ENCODE data around the gene RDX.

The RDX gene

GRCh38 chr11:110230377-110230776 is 66.0 kb downstream of the RDX start:
- TF ChIP-seq TAF1 (IDR thresholded peaks at IDR 0.05; ENCODE audit: low read depth) (no peak), TEAD4 (IDR thresholded peaks at IDR 0.05) (no peak), FOXM1 (IDR thresholded peaks at IDR 0.05; ENCODE audit: borderline replicate concordance, low read depth) (no peak)

GRCh38 chr11:110219006-110219785 is 77.2 kb downstream of the RDX start:
- TF ChIP-seq CREB1 (IDR thresholded peaks at IDR 0.05; ENCODE audit: low read depth) (no peak), TCF12 (IDR thresholded peaks at IDR 0.05; ENCODE audit: low read depth) (no peak), CEBPB (IDR thresholded peaks at IDR 0.05) (no peak), NFIC (IDR thresholded peaks at IDR 0.05) (no peak), ZBTB7A (IDR thresholded peaks at IDR 0.05; ENCODE audit: low read depth) (no peak), FOXM1 (IDR thresholded peaks at IDR 0.05; ENCODE audit: borderline replicate concordance, low read depth) (no peak), YY1 (IDR thresholded peaks at IDR 0.05; ENCODE audit: low read depth) (no peak), TAF1 (IDR thresholded peaks at IDR 0.05; ENCODE audit: low read depth) (no peak)

- TF ChIP-seq EP300 (IDR thresholded peaks at IDR 0.05; ENCODE audit: borderline replicate concordance) (no peak), MAX (IDR thresholded peaks at IDR 0.05) (no peak), TAF1 (IDR thresholded peaks at IDR 0.05; ENCODE audit: low read depth) (no peak), NFIC (IDR thresholded peaks at IDR 0.05) (no peak), FOXM1 (IDR thresholded peaks at IDR 0.05; ENCODE audit: borderline replicate concordance, low read depth) (no peak), CREB1 (IDR thresholded peaks at IDR 0.05; ENCODE audit: low read depth) (no peak), ZBTB7A (IDR thresholded peaks at IDR 0.05; ENCODE audit: low read depth) (no peak), TEAD4 (IDR thresholded peaks at IDR 0.05) (no peak), YY1 (IDR thresholded peaks at IDR 0.05; ENCODE audit: low read depth) (no peak), EGR1 (IDR thresholded peaks at IDR 0.05) (no peak), CEBPB (IDR thresholded peaks at IDR 0.05) (no peak)
- TF ChIP-seq, protein P1, sequence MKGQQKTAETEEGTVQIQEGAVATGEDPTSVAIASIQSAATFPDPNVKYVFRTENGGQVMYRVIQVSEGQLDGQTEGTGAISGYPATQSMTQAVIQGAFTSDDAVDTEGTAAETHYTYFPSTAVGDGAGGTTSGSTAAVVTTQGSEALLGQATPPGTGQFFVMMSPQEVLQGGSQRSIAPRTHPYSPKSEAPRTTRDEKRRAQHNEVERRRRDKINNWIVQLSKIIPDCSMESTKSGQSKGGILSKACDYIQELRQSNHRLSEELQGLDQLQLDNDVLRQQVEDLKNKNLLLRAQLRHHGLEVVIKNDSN (IDR thresholded peaks at IDR 0.05), result no peak
- TF ChIP-seq, protein P2, sequence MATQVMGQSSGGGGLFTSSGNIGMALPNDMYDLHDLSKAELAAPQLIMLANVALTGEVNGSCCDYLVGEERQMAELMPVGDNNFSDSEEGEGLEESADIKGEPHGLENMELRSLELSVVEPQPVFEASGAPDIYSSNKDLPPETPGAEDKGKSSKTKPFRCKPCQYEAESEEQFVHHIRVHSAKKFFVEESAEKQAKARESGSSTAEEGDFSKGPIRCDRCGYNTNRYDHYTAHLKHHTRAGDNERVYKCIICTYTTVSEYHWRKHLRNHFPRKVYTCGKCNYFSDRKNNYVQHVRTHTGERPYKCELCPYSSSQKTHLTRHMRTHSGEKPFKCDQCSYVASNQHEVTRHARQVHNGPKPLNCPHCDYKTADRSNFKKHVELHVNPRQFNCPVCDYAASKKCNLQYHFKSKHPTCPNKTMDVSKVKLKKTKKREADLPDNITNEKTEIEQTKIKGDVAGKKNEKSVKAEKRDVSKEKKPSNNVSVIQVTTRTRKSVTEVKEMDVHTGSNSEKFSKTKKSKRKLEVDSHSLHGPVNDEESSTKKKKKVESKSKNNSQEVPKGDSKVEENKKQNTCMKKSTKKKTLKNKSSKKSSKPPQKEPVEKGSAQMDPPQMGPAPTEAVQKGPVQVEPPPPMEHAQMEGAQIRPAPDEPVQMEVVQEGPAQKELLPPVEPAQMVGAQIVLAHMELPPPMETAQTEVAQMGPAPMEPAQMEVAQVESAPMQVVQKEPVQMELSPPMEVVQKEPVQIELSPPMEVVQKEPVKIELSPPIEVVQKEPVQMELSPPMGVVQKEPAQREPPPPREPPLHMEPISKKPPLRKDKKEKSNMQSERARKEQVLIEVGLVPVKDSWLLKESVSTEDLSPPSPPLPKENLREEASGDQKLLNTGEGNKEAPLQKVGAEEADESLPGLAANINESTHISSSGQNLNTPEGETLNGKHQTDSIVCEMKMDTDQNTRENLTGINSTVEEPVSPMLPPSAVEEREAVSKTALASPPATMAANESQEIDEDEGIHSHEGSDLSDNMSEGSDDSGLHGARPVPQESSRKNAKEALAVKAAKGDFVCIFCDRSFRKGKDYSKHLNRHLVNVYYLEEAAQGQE (IDR thresholded peaks at IDR 0.05; ENCODE audit: low read depth), result no peak
Observed at GRCh38 chr11:110217936-110218335, 78.5 kb downstream of the RDX start.

DNA sequence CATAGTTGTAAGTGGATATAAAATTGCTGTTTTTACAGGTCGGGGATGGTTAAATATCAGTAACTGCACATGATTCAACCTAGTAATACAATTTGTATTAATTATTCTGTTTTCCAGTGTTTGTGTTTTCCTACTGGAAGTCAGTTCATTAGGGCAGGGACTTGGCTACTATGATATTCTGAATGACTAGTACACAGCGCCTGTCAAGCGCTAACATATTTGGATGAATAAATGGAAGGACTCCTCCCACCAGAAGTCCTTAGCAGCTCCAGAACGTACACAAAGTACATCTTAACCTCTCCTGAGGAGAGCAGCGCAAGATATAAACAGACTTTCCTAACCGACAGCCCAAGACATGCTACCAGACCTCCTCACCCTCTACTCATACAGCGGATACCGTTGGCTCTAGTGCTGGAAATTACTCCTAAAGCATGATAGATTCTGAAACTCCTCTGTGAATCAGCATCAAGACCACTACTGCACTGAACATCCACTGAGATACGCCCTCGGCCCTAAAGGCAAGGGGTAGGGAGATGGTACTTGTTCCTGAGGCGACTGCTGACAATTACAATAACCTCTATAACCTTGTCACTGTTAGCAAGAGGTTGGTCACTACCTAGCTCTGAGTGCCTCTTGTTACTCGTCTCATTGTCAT is 79.1 kb downstream of the RDX start:
- TF ChIP-seq CEBPB (IDR thresholded peaks at IDR 0.05) (no peak), TAF1 (IDR thresholded peaks at IDR 0.05; ENCODE audit: low read depth) (no peak), FOXM1 (IDR thresholded peaks at IDR 0.05; ENCODE audit: borderline replicate concordance, low read depth) (no peak), TCF12 (IDR thresholded peaks at IDR 0.05; ENCODE audit: low read depth) (no peak), TEAD4 (IDR thresholded peaks at IDR 0.05) (no peak), NFIC (IDR thresholded peaks at IDR 0.05) (no peak), YY1 (IDR thresholded peaks at IDR 0.05; ENCODE audit: low read depth) (no peak), EP300 (IDR thresholded peaks at IDR 0.05; ENCODE audit: borderline replicate concordance) (no peak), EGR1 (IDR thresholded peaks at IDR 0.05) (no peak), CREB1 (IDR thresholded peaks at IDR 0.05; ENCODE audit: low read depth) (no peak), RAD21 (IDR thresholded peaks at IDR 0.05; ENCODE audit: low read depth) (no peak), MAX (IDR thresholded peaks at IDR 0.05) (no peak), ZBTB7A (IDR thresholded peaks at IDR 0.05; ENCODE audit: low read depth) (no peak)
- TF ChIP-seq, protein P1 (IDR thresholded peaks at IDR 0.05), result no peak
- TF ChIP-seq, protein P2 (IDR thresholded peaks at IDR 0.05; ENCODE audit: low read depth), result no peak

- TF ChIP-seq CREB1 (IDR thresholded peaks at IDR 0.05; ENCODE audit: low read depth) (no peak), ZBTB7A (IDR thresholded peaks at IDR 0.05; ENCODE audit: low read depth) (no peak), CEBPB (IDR thresholded peaks at IDR 0.05) (no peak), FOXM1 (IDR thresholded peaks at IDR 0.05; ENCODE audit: borderline replicate concordance, low read depth) (no peak), YY1 (IDR thresholded peaks at IDR 0.05; ENCODE audit: low read depth) (no peak), MAX (IDR thresholded peaks at IDR 0.05) (no peak), TAF1 (IDR thresholded peaks at IDR 0.05; ENCODE audit: low read depth) (no peak), TCF12 (IDR thresholded peaks at IDR 0.05; ENCODE audit: low read depth) (no peak), EP300 (IDR thresholded peaks at IDR 0.05; ENCODE audit: borderline replicate concordance) (no peak), TEAD4 (IDR thresholded peaks at IDR 0.05) (no peak), EGR1 (IDR thresholded peaks at IDR 0.05) (no peak), NFIC (IDR thresholded peaks at IDR 0.05) (no peak), RAD21 (IDR thresholded peaks at IDR 0.05; ENCODE audit: low read depth) (no peak)
- TF ChIP-seq, protein P1 (IDR thresholded peaks at IDR 0.05), result no peak
- TF ChIP-seq, protein P2 (IDR thresholded peaks at IDR 0.05; ENCODE audit: low read depth), result no peak
Observed at GRCh38 chr11:110207123-110207522, 89.3 kb downstream of the RDX start.
